ENCODE measurements around the gene PDE8B. TPM values are rescaled to one million over a fixed set of nuclear protein-coding genes. Genes with fewer than 3 reads are reported as not detected.
A peak's percentile ranks its signal among the peaks of the same experiment; 100 is the strongest.

The PDE8B gene
- total and polyA plus RNA-seq, 9 donors = 0.73 to 26.7 (median 6.4) TPM

DNA sequence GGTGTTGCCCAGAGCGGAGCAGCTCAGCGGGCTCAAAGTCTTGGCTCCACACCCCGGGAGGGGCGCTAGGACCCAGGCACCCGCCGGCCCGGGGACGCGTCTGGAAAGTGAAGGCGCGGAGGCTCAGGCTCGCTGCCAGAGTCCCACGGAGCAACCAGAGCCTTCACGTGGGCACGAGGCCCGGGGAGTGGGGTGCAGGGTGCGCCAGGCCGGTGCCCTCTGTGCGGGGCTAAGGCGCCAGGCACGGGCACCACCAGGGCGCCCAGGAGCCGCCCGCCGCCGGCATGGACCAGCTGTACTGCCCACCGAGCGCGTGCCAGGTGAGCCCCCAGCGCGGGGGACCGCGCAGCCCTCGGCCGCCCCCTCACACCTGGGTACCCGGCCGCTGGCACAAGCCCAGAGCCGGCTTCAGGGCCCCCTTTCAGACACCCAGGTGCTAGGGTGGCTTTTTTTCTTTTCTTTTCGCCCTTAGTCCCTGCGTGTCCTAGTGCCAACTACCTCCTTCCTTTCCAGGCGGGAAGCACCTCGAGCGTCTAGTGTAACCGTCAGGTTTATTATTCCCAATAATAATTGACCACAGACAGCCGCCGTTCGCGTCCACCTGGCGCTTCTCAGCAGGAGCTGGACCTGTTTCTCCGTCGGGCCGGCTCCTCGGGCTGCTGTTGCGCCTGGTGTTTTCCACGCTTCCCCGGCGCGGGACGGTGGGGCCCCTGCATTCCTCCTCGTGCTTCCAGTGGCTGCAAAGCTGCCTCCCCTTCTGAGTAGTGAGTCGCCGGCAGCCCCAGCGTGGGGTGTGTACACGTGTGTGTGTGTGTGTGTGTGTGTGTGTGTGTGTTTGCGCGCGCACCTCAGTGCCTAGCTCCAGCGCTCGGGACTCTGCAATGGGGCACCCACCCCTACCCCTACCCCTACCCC, 30.1 kb upstream of the PDE8B start:
- DNase-seq = peak in 2 of 5 donors; percentile 22 to 54
- no peak overlapping the region for H3K27ac ChIP-seq
- intact Hi-C loops (cut with DNase I) = no loop called here

DNA sequence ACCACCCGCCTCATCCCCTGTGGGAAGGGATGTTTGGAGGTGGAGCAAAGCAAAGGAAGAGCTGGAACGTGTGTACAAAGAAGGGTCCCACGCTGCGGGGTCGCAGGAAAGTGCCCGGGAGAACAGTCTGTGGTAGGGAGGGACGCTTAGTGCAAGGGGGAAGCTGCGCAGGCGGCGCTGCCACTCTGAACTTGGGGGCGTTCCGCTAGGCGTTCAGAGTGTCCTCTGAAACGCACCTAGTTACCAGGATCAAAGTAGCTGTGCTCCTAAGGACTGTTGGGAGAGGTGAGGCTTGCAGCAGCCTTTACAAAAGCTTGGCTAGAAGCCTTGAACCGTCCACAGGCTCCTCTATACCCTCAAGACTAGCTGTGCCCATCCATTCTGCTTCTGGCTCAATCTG, 29.3 kb upstream of the PDE8B start:
- WGBS, 3 donors = 10 to 16% (median 13%) methylated on average over 15 of the region's 15 CpGs
- Histone ChIP-seq H3K9me3 (no peaks in the 10 kb centered on the region), H3K27me3 (no peaks in the 10 kb centered on the region), H3K36me3 (no peaks in the 10 kb centered on the region), H3K4me3 (peak overlapping the region; percentile 46), H3K27ac (no peak overlapping the region), H3K4me1 (ENCODE audit: insufficient read depth) (peaks cover 6% of the 10 kb centered on the region)
- intact Hi-C loops (cut with DNase I) = no loop called here
- DNase-seq = no peak
- TF ChIP-seq POLR2A (IDR thresholded peaks at IDR 0.05) = no peak
- no peak for TF ChIP-seq EP300 (IDR thresholded peaks at IDR 0.05)
- TF ChIP-seq, protein P1, sequence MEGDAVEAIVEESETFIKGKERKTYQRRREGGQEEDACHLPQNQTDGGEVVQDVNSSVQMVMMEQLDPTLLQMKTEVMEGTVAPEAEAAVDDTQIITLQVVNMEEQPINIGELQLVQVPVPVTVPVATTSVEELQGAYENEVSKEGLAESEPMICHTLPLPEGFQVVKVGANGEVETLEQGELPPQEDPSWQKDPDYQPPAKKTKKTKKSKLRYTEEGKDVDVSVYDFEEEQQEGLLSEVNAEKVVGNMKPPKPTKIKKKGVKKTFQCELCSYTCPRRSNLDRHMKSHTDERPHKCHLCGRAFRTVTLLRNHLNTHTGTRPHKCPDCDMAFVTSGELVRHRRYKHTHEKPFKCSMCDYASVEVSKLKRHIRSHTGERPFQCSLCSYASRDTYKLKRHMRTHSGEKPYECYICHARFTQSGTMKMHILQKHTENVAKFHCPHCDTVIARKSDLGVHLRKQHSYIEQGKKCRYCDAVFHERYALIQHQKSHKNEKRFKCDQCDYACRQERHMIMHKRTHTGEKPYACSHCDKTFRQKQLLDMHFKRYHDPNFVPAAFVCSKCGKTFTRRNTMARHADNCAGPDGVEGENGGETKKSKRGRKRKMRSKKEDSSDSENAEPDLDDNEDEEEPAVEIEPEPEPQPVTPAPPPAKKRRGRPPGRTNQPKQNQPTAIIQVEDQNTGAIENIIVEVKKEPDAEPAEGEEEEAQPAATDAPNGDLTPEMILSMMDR (IDR thresholded peaks at IDR 0.05) = no peak

More for the DNA sequence above, 30.1 kb upstream of the PDE8B start:
- Histone ChIP-seq H3K4me3 (peak overlapping the region; percentile 46), H3K36me3 (no peaks in the 10 kb centered on the region), H3K27me3 (no peaks in the 10 kb centered on the region), H3K9me3 (no peaks in the 10 kb centered on the region), H3K4me1 (ENCODE audit: insufficient read depth) (peaks cover 6% of the 10 kb centered on the region)
- WGBS, 3 donors = 2 to 3% (median 2%) methylated on average over 58 to 69 of the region's 69 CpGs
- TF ChIP-seq, protein P1 (IDR thresholded peaks at IDR 0.05) = no peak
- TF ChIP-seq EP300 (IDR thresholded peaks at IDR 0.05) = no peak
- no peak for TF ChIP-seq POLR2A (IDR thresholded peaks at IDR 0.05)

DNA sequence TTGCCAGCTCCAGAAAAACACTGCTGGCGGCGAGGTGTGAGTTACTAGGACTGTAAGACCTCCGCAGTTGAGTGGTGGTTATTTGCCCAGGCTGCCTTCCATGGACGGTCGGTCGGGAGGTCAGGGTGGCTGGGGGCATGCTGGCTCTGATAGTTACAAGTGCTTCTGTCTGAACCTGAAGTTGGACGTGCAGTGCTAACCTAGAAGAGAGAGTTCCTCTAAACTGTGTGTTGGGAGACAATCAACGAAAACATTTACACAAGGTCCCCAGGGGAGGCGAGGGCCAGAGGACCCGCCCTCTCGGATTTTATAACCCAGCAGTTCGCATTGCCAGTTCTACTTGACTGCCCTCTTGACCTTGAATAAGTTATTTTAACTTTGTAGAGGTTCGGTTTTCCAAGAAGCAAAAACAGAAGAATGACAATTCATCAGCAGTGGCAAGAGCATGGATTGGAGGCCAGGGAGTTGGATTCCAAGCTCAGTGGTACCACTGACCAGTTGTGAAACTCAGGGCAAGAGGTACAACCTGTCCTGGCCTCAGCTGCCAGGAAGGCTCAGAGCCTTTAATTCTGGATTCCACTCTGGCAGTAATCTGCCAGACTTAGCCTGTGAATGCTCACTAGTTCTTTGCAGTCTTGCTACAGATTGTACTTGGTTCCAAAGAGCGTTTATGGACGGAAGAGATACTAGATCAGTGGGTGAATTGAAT, 28.7 kb upstream of the PDE8B start:
- no peak for TF ChIP-seq POLR2A (IDR thresholded peaks at IDR 0.05)
- TF ChIP-seq, protein P1 (IDR thresholded peaks at IDR 0.05) = no peak
- no peak for TF ChIP-seq EP300 (IDR thresholded peaks at IDR 0.05)
- Histone ChIP-seq H3K4me3 (no peak overlapping the region), H3K4me1 (ENCODE audit: insufficient read depth) (peaks cover 6% of the 10 kb centered on the region), H3K9me3 (no peaks in the 10 kb centered on the region), H3K36me3 (no peaks in the 10 kb centered on the region), H3K27ac (no peak overlapping the region), H3K27me3 (no peaks in the 10 kb centered on the region)
- no peak for DNase-seq
- intact Hi-C loops (cut with DNase I) = no loop called here
- WGBS, 3 donors = 60 to 68% (median 60%) methylated on average over 15 of the region's 15 CpGs

DNA sequence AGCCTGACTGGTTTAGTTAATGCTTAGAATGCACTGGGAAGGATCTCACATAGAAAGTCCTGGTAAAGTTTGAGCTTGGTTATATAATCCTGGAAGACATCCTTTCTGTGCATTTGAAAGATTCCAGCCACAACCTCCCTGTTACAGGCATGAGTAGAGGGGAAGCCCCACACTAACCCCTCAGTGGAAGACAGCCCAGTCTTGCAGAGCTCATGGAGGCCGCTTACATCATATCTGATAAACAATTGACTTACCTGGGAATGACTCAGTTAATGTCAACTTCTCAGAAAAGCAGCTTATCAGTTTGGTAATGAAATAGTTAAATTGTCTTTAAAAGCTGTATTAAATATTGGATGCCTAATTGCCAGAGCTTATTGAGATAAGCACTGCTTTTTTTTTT, 28.1 kb upstream of the PDE8B start:
- no peaks in the 10 kb centered on the region for H3K36me3 ChIP-seq
- no peaks in the 10 kb centered on the region for H3K9me3 ChIP-seq
- peaks cover 6% of the 10 kb centered on the region for H3K4me1 ChIP-seq (ENCODE audit: insufficient read depth)
- 84 to 95% (median 92%) methylated on average over 1 of the region's 1 CpG for WGBS, 3 donors
- H3K4me3 ChIP-seq = no peak overlapping the region
- intact Hi-C loops (cut with DNase I) = no loop called here
- H3K27ac ChIP-seq = no peak overlapping the region
- DNase-seq = no peak
- no peak for TF ChIP-seq POLR2A (IDR thresholded peaks at IDR 0.05)
- TF ChIP-seq, protein P1 (IDR thresholded peaks at IDR 0.05) = no peak
- no peaks in the 10 kb centered on the region for H3K27me3 ChIP-seq

Measured in ovary (tissue), 9 donors.